Peyer's patch (tissue), 4 donors: ENCODE measurements around the gene SUPT3H. TPM values are rescaled to one million over a fixed set of nuclear protein-coding genes. Genes with fewer than 3 reads are reported as not detected.

Experiments used
- DNase-seq, 3 donors: peaks; one replicate each; pipeline ENCODE4 v3.0.0-alpha.2; 2017 to 2019
- H3K27ac ChIP-seq, 4 donors: fragments of 200-600 bp; sonication (generic); one replicate each; pipeline ENCODE4 v1.5.1; 2016 to 2019
- H3K27me3 ChIP-seq, 2 donors: fragments of 200-600 bp; sonication (generic); one replicate each; pipeline ENCODE4 v1.5.1; 2019
- H3K36me3 ChIP-seq, 3 donors: fragments of 200-600 bp; sonication (generic); one replicate each; pipeline ENCODE4 v1.5.1; 2016 to 2019
- H3K4me1 ChIP-seq, 4 donors: fragments of 200-600 bp; sonication (generic); one replicate each; pipeline ENCODE4 v1.5.1; 2016 to 2019
- H3K4me3 ChIP-seq, 4 donors: fragments of 200-600 bp; sonication (generic); 1 replicate in 3 of 4; 2 replicates in 1 of 4; pipeline ENCODE4 v1.5.1; 2016 to 2019; ENCODE audit warnings: mild to moderate bottlenecking in 1 of 4
- H3K9me3 ChIP-seq, 4 donors: fragments of 200-600 bp; sonication (generic); one replicate each; pipeline ENCODE4 v1.5.1; 2016 to 2019; ENCODE audit warnings: mild to moderate bottlenecking in 1 of 4
- POLR2A ChIP-seq, 2 donors: fragments of 450-650 bp; IDR thresholded peaks; one replicate each; pipeline ENCODE4 v1.5.1; 2017; ENCODE audit warnings: antibody characterized with exemption in 2 of 2, mild to moderate bottlenecking in 2 of 2, moderate library complexity in 2 of 2
- total RNA-seq, 4 donors: library from RNA; depleted of rRNA; stranded (reverse); fragments of >200 nt; gene quantifications; one replicate each; pipeline ENCODE4 v1.1.0, GENCODE V29; 2016
- TF ChIP-seq, protein P1 (sequence below), 6 experiments: fragments of 450-650 bp in 4 of 6; fragments of 200-600 bp in 2 of 6; sonication (generic) in 1 of 6; IDR thresholded peaks; one replicate each; pipeline ENCODE4 v1.5.1; 2017 to 2019; ENCODE audit warnings: antibody characterized with exemption in 6 of 6, mild to moderate bottlenecking in 3 of 6, moderate library complexity in 1 of 6

SUPT3H gene
- total RNA-seq, 4 donors from 2014 or later, result 2.0 to 17.3 (median 2.7) TPM

DNA sequence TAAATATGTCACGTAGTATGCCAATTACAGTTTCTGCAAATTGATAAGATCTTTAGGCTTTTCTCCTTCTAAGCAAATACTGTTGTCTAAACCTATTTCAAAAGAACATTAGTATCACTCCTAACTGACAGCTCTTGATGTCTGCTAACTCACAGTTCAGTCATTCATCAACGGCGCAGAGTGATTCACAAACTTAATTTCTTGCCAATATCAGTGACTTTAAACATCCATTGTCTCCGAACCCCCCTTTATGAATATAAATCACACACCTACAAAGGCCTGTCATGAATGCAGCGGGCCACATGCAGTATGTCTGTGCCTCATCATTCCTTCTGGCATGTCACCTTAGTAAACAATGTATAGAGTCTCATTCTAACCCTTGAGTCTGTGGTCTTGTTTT is 569.6 kb downstream of the SUPT3H start:
- Histone ChIP-seq H3K9me3 (no peaks in the 10 kb centered on the region), H3K36me3 (no peaks in the 10 kb centered on the region), H3K4me3 (no peak overlapping the region), H3K27ac (no peak overlapping the region), H3K27me3 (no peaks in the 10 kb centered on the region), H3K4me1 (no peaks in the 10 kb centered on the region)
- no peak for DNase-seq
- TF ChIP-seq, protein P1, sequence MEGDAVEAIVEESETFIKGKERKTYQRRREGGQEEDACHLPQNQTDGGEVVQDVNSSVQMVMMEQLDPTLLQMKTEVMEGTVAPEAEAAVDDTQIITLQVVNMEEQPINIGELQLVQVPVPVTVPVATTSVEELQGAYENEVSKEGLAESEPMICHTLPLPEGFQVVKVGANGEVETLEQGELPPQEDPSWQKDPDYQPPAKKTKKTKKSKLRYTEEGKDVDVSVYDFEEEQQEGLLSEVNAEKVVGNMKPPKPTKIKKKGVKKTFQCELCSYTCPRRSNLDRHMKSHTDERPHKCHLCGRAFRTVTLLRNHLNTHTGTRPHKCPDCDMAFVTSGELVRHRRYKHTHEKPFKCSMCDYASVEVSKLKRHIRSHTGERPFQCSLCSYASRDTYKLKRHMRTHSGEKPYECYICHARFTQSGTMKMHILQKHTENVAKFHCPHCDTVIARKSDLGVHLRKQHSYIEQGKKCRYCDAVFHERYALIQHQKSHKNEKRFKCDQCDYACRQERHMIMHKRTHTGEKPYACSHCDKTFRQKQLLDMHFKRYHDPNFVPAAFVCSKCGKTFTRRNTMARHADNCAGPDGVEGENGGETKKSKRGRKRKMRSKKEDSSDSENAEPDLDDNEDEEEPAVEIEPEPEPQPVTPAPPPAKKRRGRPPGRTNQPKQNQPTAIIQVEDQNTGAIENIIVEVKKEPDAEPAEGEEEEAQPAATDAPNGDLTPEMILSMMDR (IDR thresholded peaks at IDR 0.05), result no peak
- no peak for TF ChIP-seq POLR2A (IDR thresholded peaks at IDR 0.05)

DNA sequence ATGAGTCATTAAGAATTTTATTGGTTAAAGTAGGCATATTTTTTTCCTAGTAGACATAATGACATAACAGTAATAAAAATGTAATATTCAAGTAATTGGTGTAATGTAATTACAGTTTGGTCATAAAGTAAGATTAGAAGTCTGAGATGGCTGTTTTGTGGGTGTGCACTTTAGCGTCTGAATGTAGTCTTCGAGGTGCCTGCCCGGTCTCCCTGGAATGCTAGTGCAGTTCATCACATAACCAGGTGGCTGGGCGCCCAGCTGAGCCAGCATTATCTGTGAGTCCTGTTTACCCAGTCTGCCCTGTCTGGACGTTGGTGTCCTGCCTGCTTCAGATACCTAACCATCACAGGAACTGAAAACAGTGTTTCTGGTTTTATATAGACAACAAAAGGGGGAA is 571.1 kb downstream of the SUPT3H start:
- H3K27me3 ChIP-seq, result no peaks in the 10 kb centered on the region
- no peaks in the 10 kb centered on the region for H3K9me3 ChIP-seq
- H3K4me1 ChIP-seq, result no peaks in the 10 kb centered on the region
- no peaks in the 10 kb centered on the region for H3K36me3 ChIP-seq
- no peak overlapping the region for H3K4me3 ChIP-seq
- no peak for TF ChIP-seq POLR2A (IDR thresholded peaks at IDR 0.05)
- TF ChIP-seq, protein P1 (IDR thresholded peaks at IDR 0.05), result peak in 3 of 6 experiments; percentile 52 to 59 (median 53)
- no peak overlapping the region for H3K27ac ChIP-seq
- peak in 2 of 3 donors; percentile 90 for DNase-seq

DNA sequence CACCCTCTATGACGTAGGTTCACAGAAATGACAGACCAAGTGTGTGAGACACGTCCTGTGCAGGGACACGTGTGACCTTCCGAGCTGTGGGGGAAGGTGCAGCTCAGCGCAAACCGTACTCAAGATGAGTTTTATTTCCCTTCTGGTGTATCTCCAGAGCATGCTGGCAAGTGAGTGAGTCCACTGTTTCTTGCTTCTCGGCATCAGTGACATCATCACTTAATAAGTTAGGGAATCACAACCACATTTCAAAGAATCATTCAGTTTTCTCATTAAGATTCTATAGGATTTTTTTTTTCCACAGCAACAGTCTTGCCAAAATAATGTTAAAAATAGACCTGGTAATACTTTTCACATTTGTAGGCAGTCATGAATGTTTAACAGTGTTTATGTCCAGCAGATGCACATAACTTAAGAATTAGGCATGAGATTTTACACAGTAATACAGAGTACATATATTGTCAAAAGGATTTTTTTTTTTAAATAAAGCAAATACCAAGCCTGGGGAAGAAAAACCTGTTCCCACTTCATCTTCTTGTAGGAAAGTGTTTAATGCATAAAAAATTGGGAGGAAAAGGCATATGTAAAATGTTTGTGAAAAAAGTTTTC is 572.4 kb downstream of the SUPT3H start:
- H3K4me3 ChIP-seq, result no peak overlapping the region
- no peaks in the 10 kb centered on the region for H3K36me3 ChIP-seq
- no peaks in the 10 kb centered on the region for H3K9me3 ChIP-seq
- no peak overlapping the region for H3K27ac ChIP-seq
- no peak for TF ChIP-seq POLR2A (IDR thresholded peaks at IDR 0.05)
- H3K27me3 ChIP-seq, result no peaks in the 10 kb centered on the region
- DNase-seq, result no peak
- H3K4me1 ChIP-seq, result peaks cover 0 to under 1% (median 0%) of the 10 kb centered on the region in 4 donors

DNA sequence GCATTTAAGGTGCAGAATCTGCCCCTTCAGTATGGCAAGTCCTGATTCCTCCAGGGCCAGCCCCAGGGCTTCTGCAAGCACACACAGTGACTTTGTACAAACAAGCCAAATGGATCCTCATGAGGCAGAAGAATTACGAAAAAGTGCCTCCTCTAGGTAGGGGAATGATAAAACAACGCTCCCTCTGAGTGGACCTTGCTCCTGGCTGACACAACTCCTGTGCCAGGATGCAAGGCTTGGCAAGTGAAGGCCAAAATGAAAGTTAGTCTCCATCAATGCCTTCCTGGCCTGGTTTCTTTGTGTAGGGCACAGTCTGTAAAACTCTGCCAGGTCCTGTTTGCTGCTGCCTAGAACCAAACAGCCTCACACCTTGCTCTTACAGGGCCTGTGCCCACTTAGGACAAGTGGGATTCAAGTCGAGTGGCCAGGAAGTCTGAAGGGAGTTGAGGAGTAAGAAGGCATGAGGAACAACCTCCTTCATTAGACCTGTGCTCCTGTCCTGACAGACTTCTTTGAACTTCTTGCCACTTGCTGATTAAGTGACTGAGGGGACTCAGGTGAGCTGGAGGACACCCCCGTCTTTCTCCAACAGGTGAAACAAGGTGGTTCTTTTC is 573.1 kb downstream of the SUPT3H start:
- Histone ChIP-seq H3K9me3 (no peaks in the 10 kb centered on the region), H3K36me3 (no peaks in the 10 kb centered on the region), H3K4me3 (no peak overlapping the region), H3K27ac (no peak overlapping the region), H3K4me1 (peaks cover 0 to 8% (median 0%) of the 10 kb centered on the region in 4 donors), H3K27me3 (no peaks in the 10 kb centered on the region)
- TF ChIP-seq, protein P1 (IDR thresholded peaks at IDR 0.05), result no peak
- TF ChIP-seq POLR2A (IDR thresholded peaks at IDR 0.05), result no peak
- no peak for DNase-seq

DNA sequence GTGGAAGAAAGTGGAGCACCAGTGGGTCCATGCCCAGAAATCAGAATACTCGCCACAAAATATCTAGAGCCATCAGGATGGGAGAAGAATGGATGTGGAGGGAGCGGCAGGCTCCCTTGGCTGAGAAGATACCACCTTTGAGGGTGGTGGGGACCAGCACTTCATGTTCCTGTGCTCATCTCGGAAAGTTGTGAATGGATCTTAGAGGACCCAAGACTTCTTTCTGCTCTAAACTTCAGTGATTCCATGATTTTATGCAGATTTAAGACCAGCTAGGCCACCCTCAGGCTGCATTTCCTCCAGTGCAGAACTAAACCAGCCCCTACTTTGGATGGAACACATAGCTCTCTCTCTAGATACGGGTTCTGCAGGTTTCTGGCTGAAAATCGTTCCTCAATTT is 573.7 kb downstream of the SUPT3H start:
- H3K4me1 ChIP-seq, result peaks cover 0 to 9% (median 0%) of the 10 kb centered on the region in 4 donors
- no peaks in the 10 kb centered on the region for H3K36me3 ChIP-seq
- H3K27me3 ChIP-seq, result no peaks in the 10 kb centered on the region
- no peaks in the 10 kb centered on the region for H3K9me3 ChIP-seq
- H3K4me3 ChIP-seq, result no peak overlapping the region
- no peak for TF ChIP-seq POLR2A (IDR thresholded peaks at IDR 0.05)
- no peak overlapping the region for H3K27ac ChIP-seq
- no peak for DNase-seq

DNA sequence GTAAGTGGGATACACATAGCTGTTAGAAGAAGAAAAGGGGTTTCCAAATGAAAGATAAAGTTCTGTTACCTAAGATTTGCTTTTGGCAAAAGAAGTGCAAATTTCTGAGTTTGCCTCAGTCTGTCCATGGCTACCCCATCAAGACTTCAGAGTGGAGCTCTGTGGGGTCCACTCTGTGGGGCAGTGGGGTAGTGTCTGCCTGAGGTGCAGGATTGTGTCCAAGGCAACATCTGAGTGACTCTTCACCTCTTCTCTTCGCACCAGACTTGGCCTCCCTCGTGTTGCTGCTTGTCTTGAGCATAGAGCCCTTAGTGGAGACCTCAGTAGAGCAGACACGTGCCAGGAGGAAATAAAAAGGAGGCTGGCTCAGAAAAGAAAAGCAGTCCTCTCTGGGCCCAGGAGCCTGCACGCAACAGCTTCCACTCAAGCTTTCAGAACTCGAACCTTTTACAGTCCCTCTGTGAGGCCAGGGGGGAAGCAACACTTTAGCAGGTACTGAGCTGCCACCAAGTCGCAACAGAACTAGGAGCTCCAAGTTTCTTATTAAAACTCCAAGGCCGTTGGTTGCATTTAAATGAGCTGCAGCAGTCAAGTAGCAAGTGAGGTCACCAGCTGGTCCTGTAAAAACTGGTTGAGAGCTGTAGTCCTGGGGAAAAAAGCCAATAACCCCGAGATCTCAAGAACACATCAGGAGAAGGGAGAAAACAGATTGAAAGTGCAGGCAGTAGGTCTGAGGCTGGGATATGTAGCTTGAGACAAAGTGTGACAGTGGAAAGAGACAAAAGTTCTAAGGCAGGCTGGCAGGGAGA is 576.7 kb downstream of the SUPT3H start:
- H3K9me3 ChIP-seq, result no peaks in the 10 kb centered on the region
- TF ChIP-seq, protein P1 (IDR thresholded peaks at IDR 0.05), result no peak
- no peak for TF ChIP-seq POLR2A (IDR thresholded peaks at IDR 0.05)

More for the DNA sequence above, 576.7 kb downstream of the SUPT3H start:
- DNase-seq, result no peak
- Histone ChIP-seq H3K27me3 (no peaks in the 10 kb centered on the region), H3K4me3 (no peak overlapping the region), H3K4me1 (peaks cover 0 to 9% (median 0%) of the 10 kb centered on the region in 4 donors), H3K36me3 (no peaks in the 10 kb centered on the region), H3K27ac (no peak overlapping the region)
